A549 (cell line): ENCODE data around the gene DAGLA. TPM values are rescaled to one million over a fixed set of nuclear protein-coding genes. Genes with fewer than 3 reads are reported as not detected.

Experiments
- ATAC-seq, 2 experiments: fragments of 200-7000 bp in 1 of 2; fragments of >200 bp in 1 of 2; cut with Nextera tagmentation in 1 of 2; cut with Tn5 transposase in 1 of 2; 3 replicates each; pipeline versions ENCODE4 v1.8.0 to v1.9.1; 2018 to 2020; ENCODE audit warnings: mild to moderate bottlenecking in 1 of 2, moderate library complexity in 1 of 2
- CTCF ChIA-PET: fragments of 300-600 bp; sonication (Branson Sonifier 250); formaldehyde crosslinking; extraction: SDS; loops from one replicate; lab custom pipeline; 2021; ENCODE audit warnings: antibody characterized with exemption, inconsistent platforms; lab: Yijun Ruan, JAX
- POLR2A ChIA-PET: fragments of 350-600 bp; formaldehyde crosslinking; extraction: SDS; loops from one replicate; lab custom pipeline; 2021; ENCODE audit warnings: antibody characterized with exemption, inconsistent platforms; lab: Yijun Ruan, JAX
- DNase-seq, 2 experiments: peaks; one replicate each; pipeline versions ENCODE4 v3.0.0 to v3.0.0-alpha.2; 2011 to 2016; ENCODE audit warnings: low read depth in 1 of 2, low spot score in 1 of 2
- FAIRE-seq: peaks from 2 replicates; lab custom pipeline; 2011; peaks lifted over from hg19 to GRCh38; lab: Jason Lieb, UNC
- H3K27ac ChIP-seq, 2 experiments: fragments of >200 bp; sonication (Bioruptor Twin); formaldehyde crosslinking; 3 replicates each; pipeline ENCODE4 v1.5.1; 2016 to 2017
- H3K4me1 ChIP-seq: fragments of >200 bp; sonication (Bioruptor Twin); formaldehyde crosslinking; 3 replicates; pipeline ENCODE4 v1.6.1; 2016
- H3K4me2 ChIP-seq: fragments of >200 bp; sonication (Bioruptor Twin); formaldehyde crosslinking; 3 replicates; pipeline ENCODE4 v1.6.1; 2016
- H3K4me3 ChIP-seq: fragments of >200 bp; sonication (Bioruptor Twin); formaldehyde crosslinking; 3 replicates; pipeline ENCODE4 v1.5.1; 2016
- H3K9me3 ChIP-seq: fragments of >200 bp; sonication (Bioruptor Twin); formaldehyde crosslinking; 3 replicates; pipeline ENCODE4 v1.6.1; 2016
- BHLHE40 ChIP-seq: IDR thresholded peaks from 2 replicates; pipeline ENCODE4 v1.6.1; 2012; ENCODE audit warnings: low read depth, low read length, inconsistent platforms
- EHMT2 ChIP-seq: fragments of 200-600 bp; sonication (generic); IDR thresholded peaks from 2 replicates; pipeline ENCODE4 v1.6.1; 2016; ENCODE audit warnings: antibody characterized with exemption, low read depth, mild to moderate bottlenecking, moderate library complexity
- ELK1 ChIP-seq: fragments of 150-350 bp; IDR thresholded peaks from 2 replicates; pipeline ENCODE4 v1.6.1; 2014; ENCODE audit warnings: low read depth, mild to moderate bottlenecking, low read length
- FOSL2 ChIP-seq, 2 experiments: fragments of 450-650 bp in 1 of 2; fragments of >200 bp in 1 of 2; sonication (Bioruptor Twin) in 1 of 2; formaldehyde crosslinking; IDR thresholded peaks; 2 replicates each; pipeline versions ENCODE4 v1.5.0 to v1.6.1; 2016 to 2020; ENCODE audit warnings: mild to moderate bottlenecking in 1 of 2, moderate library complexity in 1 of 2
- GATA3 ChIP-seq: IDR thresholded peaks from 2 replicates; pipeline ENCODE4 v1.6.1; 2012; ENCODE audit warnings: borderline replicate concordance
- HEYL ChIP-seq: fragments of 250-450 bp; sonication (Bioruptor Pico); IDR thresholded peaks from 2 replicates; pipeline ENCODE4 v1.8.0; 2021; ENCODE audit warnings: mild to moderate bottlenecking, moderate library complexity
- HMGXB4 ChIP-seq: fragments of 250-450 bp; sonication (Bioruptor Pico); IDR thresholded peaks from 2 replicates; pipeline ENCODE4 v1.5.0; 2021; ENCODE audit warnings: mild to moderate bottlenecking, moderate library complexity, borderline replicate concordance
- HOXB5 ChIP-seq: fragments of 250-450 bp; sonication (Bioruptor Pico); IDR thresholded peaks from 2 replicates; pipeline ENCODE4 v1.5.0; 2020; ENCODE audit warnings: mild to moderate bottlenecking, moderate library complexity
- MAZ ChIP-seq: fragments of 150-350 bp; IDR thresholded peaks from 2 replicates; pipeline ENCODE4 v1.6.1; 2014; ENCODE audit warnings: antibody characterized with exemption, low read depth, low read length, borderline replicate concordance
- NFE2L2 ChIP-seq: fragments of 150-350 bp; conservative IDR thresholded peaks from 2 replicates; pipeline ENCODE4 v1.6.1; 2014; ENCODE audit warnings: low read length
- NPAS2 ChIP-seq: fragments of 250-450 bp; sonication (Bioruptor Pico); IDR thresholded peaks from 2 replicates; pipeline ENCODE4 v1.8.0; 2022; ENCODE audit warnings: mild to moderate bottlenecking, moderate library complexity, borderline replicate concordance
- PBX3 ChIP-seq: IDR thresholded peaks from 2 replicates; pipeline ENCODE4 v1.6.1; 2012
- POLR2A ChIP-seq: IDR thresholded peaks from 2 replicates; pipeline ENCODE4 v1.6.1; 2012; ENCODE audit warnings: mild to moderate bottlenecking, low read length
- RARB ChIP-seq: fragments of 250-450 bp; sonication (Bioruptor Pico); IDR thresholded peaks from 2 replicates; pipeline ENCODE4 v1.8.0; 2021; ENCODE audit warnings: mild to moderate bottlenecking, moderate library complexity
- REST ChIP-seq: fragments of 200-600 bp; sonication (generic); IDR thresholded peaks from 2 replicates; pipeline ENCODE4 v1.6.1; 2016; ENCODE audit warnings: antibody characterized with exemption, mild to moderate bottlenecking, moderate library complexity
- TFCP2L1 ChIP-seq: fragments of 250-450 bp; sonication (Bioruptor Pico); IDR thresholded peaks from 2 replicates; pipeline ENCODE4 v1.5.0; 2021; ENCODE audit warnings: mild to moderate bottlenecking
- TP53 ChIP-seq: fragments of 250-450 bp; sonication (Bioruptor Pico); IDR thresholded peaks from 2 replicates; pipeline ENCODE4 v1.5.0; 2021; ENCODE audit warnings: mild to moderate bottlenecking, moderate library complexity
- WGBS: methylation state at CpG from one replicate; pipeline ENCODE4 v1.1.6; 2017; ENCODE audit errors: missing lambda C conversion rate; 5-methylcytosine and 5-hydroxymethylcytosine counted together
- polyA plus RNA-seq, 4 experiments: library from polyadenylated mRNA; depleted of rRNA in 3 of 4; stranded (reverse); fragments of >200 nt; fragmentation: RNase III in 1 of 4; extraction: RNeasy Plus Mini Kit Qiagen cat#74134 plus additional on column Dnase treatment in 1 of 4; gene quantifications; 2 replicates in 3 of 4; 3 replicates in 1 of 4; pipeline ENCODE4 v1.2.3, GENCODE V29; 2011 to 2017

The DAGLA gene
- polyA plus RNA-seq, 2 of the 4 experiments (the other 2 are of a cell fraction) = 0.93 to 2.5 TPM

- TF ChIP-seq TFCP2L1 (CRISPR knock-in tag) = no peak
- no peak for TF ChIP-seq ELK1
- no peak for TF ChIP-seq REST
- no peak for TF ChIP-seq NFE2L2
- TF ChIP-seq HOXB5 = no peak
- TF ChIP-seq GATA3 = no peak
- no peak for TF ChIP-seq HEYL (CRISPR knock-in tag)
- peak; percentile 64 for TF ChIP-seq NPAS2 (CRISPR knock-in tag)
- TF ChIP-seq RARB (CRISPR knock-in tag) = no peak
- TF ChIP-seq BHLHE40 = peak; percentile 57; the same call in 1 of the 2 replicates
- TF ChIP-seq FOSL2 (IDR thresholded peaks at IDR 0.05) = no peak
- TF ChIP-seq FOSL2 (CRISPR knock-in tag; IDR thresholded peaks at IDR 0.05) = no peak
- no peak for TF ChIP-seq EHMT2
- TF ChIP-seq HMGXB4 = no peak
Measured at GRCh38 chr11:61733120-61733978, 53.2 kb downstream of the DAGLA start (continued).

- Histone ChIP-seq H3K4me1 (peaks cover 13% of the 10 kb centered on the region), H3K4me3 (no peak overlapping the region), H3K4me2 (no peak overlapping the region), H3K27ac (no peak overlapping the region), H3K9me3 (no peaks in the 10 kb centered on the region)
- ChIA-PET CTCF (interaction anchor here (1.4 to 11.4 kb wide), 13 partner anchors 12 to 289 kb away, joined by 3 to 156 read pairs (median 14); partner anchors contain the start of gene DAGLA), POLR2A (no interaction called here)
- TF ChIP-seq POLR2A (no peak), TFCP2L1 (CRISPR knock-in tag) (no peak), PBX3 (no peak), BHLHE40 (no peak), NFE2L2 (no peak), TP53 (CRISPR knock-in tag) (no peak), MAZ (no peak)
- no peak for ATAC-seq
- no peak for DNase-seq
- 82% methylated on average over 10 of the region's 14 CpGs for WGBS
- FAIRE-seq = no peak
Measured at GRCh38 chr11:61734767-61735166, 54.6 kb downstream of the DAGLA start.
